Measurements from ENCODE around the gene INTU.
"Not testable (repeated sequence)": the region's sequence is repeated elsewhere in the genome, so short reads cannot be mapped to it uniquely, and the experiment has no call there.

Gene INTU

DNA sequence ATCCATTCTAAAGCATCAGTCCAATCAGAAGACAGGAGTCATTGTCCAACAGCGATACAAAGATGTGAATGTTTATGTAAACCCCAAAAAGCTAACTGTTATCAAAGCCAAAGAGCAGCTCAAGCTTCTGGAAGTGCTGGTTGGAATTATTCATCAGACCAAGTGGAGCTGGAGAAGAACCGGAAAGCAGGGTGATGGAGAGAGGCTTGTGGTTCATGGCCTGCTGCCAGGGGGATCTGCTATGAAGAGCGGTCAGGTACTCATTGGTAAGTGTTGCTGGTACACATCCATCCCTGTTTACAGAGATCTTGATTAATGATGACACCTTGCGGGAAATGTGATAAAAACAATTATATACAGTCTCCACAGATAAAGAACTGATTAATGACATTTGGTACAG is 11.0 kb downstream of the INTU start:
- no peak for DNase-seq (ENCODE audit: low read depth in 2 of 2)

DNA sequence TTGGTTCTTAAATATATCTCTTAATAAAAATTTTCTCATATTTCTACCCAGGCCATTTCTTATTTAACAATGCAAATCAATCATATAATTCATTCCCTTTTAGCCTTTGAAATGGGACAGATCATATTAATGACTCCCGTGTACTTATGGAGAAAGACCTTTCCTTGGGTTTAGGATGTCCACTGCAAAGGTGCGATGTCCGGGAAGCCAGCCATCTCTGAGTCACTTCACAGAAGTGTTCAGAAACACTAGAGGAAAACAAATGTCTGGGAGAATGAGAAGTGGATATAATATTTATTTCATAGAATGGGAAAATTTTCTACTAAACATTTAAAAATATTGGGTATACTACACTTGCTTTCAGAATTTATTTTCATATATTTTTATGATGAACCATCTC is 15.3 kb downstream of the INTU start:
- no peak for DNase-seq (ENCODE audit: low read depth in 2 of 2)

DNA sequence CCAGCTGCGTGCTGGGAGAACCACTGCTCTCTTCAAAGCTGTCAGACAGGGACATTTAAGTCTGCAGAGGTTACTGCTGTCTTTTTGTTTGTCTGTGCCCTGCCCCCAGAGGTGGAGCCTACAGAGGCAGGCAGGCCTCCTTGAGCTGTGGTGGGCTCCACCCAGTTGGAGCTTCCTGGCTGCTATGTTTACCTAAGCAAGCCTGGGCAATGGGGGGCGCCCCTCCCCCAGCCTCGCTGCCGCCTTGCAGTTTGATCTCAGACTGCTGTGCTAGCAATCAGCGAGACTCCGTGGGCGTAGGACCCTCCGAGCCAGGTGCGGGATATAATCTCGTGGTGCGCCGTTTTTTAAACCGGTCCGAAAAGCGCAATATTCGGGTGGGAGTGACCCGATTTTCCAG is 22.8 kb downstream of the INTU start:
- not testable (repeated sequence) for DNase-seq (ENCODE audit: low read depth in 2 of 2)

DNA sequence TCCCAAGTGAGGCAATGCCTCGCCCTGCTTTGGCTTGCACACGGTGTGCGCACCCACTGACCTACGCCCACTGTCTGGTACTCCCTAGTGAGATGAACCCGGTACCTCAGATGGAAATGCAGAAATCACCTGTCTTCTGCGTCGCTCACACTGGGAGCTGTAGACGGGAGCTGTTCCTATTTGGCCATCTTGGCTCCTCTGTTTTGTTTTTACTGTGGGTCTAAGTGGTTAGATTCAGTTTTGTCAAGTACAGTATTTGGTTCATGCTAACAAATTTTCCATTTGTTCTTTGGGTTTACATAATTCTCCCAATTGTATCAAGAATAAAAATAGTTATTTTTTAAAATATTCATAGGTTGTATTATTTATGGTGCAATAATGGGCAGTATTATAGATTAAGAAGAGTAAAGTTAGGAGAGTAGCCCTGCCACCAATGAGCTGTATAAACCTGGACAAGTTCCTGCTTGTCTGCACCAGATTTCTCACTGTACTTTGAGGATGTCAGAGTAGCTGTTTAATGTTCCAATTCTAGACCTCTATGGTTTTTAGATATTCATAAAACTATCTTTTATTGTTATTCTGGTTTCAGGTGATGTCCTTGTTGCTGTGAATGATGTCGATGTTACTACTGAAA is 23.4 kb downstream of the INTU start:
- no peak for DNase-seq (ENCODE audit: low read depth in 2 of 2)

DNA sequence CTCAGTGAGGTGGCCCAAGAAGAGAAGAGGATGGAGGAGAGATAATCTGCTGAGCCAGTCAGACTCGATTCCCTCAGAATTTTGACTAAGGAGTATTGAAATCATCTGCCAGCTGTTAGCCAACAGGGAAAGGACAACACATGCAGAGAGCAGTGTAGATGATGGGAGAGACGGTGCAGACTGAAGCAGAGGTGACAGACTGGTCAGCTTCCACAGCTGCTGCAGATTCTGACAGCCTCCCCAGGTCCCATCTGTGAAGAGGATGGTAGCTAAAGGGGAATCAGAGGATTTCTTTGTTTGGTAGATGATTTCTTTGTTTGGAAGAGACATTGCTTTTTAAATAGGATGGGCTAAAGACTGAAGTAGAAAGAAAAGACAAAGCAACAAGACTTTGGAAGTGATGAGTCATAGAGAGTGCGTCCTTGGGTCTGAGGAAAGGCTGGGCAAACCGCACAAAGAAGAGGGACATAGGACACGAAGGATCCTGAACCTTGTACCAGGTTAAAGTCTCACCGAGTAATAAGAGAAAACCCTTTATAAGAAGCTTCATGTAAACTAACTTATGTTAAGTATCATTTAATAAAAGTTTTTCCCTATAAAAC is 27.6 kb downstream of the INTU start:
- no peak for DNase-seq (ENCODE audit: low read depth in 2 of 2)

DNA sequence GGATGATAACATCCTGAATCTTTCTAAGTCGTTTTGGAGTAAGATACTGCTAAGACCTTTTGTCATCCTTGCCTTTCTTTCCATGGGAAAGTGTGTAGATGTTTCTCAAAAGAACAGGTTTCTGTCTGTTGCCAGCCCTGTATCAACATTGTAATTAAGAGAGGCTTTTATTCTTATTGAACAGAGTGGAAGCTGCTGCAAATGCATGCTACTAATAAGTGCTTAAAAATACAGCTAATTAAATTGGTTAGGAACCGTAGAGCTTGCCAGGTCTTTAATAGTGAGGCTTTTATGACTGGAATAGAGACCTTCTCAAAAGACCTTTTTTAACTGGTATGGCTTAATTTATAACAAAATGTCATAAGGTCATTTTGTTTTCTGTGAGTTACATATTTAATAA is 34.4 kb downstream of the INTU start:
- no peak for DNase-seq (ENCODE audit: low read depth in 2 of 2)

DNA sequence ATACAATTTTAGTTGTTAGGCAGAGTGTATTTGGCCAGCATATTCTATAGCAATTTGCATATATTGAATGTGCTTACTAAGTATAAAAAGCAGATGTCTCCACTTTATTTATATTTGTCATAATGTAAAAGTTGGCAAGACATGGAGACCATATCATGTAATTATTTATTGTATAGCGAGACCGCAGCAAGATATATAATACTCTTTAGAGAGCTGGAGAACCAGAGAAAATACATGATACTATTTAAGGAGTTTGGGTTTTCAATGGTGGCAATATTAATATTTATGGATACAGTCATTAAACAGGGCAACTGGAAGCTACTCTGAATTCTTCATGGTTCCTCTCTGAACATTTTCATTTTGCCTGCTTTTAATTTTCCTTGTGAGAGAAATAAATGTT is 35.0 kb downstream of the INTU start:
- DNase-seq (ENCODE audit: low read depth in 2 of 2) = no peak

DNA sequence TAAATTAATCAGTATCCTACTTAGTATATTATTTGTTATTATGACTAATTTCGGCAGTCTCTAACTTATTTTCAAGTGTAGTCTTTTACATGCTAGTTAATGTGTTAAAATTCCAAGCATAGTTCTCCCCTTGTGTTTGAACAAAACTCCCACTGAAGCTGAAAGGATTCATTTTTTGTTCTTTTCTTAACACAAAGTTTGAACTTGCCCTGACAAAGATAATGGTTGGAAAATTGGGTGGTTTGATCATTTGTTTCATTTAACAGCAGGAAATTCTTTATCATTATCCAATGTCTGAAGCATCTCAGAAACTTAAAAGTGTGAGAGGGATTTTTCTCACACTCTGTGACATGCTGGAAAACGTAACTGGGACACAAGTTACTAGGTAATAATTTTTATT is 36.0 kb downstream of the INTU start:
- no peak for DNase-seq (ENCODE audit: low read depth in 2 of 2)

DNA sequence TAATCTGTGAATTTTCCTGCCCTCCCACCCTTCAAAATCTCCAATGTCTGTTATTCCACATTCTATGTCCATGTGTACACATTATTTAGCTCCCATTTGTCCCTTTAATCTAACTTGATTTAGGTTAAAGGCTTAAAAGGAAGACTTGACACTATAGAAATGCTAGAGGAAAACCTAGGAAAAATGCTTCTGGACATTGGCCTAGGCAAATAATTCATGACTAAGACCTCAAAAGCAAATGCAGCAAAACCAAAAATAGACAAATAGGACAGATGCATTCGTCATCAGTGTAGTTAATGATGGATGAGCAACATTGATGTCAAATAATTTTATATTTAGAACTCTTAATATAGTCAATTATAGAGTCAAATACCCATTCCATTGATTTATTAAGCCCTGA is 36.9 kb downstream of the INTU start:
- no peak for DNase-seq (ENCODE audit: low read depth in 2 of 2)

DNA sequence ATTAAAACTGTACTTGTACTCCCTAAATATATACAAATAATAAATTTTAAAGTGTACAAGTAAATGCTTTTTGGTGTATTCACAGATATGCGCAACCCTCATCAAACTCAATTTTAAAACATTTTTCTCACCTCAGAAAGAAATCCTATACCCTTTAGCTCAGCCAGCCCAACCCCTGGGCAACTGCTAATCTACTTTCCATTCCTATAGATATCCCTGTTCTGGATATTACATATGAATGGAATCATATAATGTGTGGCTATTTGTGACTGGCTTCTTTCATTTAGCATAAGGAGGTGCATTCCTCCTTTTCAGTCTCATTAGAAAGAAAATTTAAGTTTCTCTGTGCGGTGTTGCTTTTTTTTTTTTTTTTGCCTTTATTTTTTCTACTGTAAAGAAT is 39.4 kb downstream of the INTU start:
- no peak for DNase-seq (ENCODE audit: low read depth in 2 of 2)

DNA sequence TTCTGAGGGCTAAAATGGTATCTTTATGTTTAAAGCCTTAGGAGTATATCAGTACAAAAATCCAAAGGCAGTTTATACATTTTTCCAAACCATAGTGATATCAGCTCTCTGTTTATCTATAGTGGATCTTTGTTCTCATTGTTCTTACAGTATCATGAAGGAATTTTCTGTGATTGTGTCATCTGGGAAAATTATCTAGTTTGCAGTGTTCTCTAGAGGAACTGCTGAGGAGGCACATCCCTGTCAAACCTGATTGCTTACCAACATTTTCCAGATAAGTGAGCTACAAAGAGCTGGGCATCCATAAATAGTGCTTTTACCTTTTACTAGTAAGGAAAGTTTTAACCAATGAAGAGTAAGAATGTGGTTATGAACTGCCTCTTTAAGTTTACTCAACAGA is 52.5 kb downstream of the INTU start:
- no peak for DNase-seq (ENCODE audit: low read depth in 2 of 2)

DNA sequence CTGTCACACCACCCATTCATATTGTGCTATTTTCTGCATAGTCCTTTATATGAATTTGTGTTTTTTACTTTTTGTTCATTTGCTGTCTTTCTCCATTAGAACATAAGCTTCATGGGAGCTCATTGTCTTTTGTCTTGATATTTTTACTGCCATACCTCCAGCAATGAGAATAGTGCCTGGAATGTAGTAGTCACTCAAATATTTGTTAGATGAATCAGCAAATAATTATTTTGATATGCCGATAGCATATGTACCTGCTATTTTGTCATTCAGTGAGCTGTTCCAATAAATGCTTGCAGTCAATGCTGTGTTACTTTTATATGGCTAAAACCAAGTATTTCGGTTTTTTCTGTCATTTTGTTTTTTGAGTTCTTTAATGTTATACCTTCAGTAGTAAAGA is 53.9 kb downstream of the INTU start:
- no peak for DNase-seq (ENCODE audit: low read depth in 2 of 2)

DNA sequence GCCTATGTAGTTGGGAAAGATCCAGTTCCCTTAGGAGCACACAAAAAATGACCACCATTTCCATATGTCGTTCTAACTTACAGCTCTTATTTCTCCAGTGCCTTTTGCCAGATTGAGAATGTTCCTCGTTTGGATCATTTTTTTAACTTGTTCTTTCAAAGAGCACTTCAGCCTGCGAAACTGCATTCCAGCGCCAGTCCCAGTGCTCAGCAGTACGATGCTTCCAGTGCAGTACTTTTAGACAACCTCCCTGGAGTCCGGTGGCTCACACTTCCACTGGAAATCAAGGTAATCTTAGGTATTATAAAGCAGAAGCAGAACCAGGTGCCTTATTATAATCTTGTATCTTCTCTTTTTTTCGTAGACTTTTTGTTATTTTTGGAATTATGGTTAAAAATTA is 54.8 kb downstream of the INTU start:
- no peak for DNase-seq (ENCODE audit: low read depth in 2 of 2)

DNA sequence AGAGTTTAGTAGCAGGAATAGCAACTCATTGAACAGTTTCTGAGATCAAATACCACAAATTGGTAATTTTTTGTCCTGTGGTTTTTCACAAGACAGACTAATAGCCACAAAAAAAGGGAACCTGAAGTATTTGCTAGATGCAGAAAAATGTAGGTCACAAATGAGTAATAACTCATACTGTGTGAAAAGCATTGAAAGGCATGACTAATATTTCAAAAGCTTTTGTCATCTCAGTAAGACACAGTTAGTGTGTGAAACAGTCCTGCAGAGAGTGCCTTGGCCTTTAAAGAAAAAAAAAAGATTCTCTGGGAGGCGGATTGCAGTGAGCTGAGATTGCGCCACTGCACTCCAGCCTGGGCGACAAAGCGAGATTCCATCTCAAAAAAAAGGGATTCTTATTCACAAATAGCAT is 66.0 kb downstream of the INTU start:
- DNase-seq (ENCODE audit: low read depth in 2 of 2) = no peak

DNA sequence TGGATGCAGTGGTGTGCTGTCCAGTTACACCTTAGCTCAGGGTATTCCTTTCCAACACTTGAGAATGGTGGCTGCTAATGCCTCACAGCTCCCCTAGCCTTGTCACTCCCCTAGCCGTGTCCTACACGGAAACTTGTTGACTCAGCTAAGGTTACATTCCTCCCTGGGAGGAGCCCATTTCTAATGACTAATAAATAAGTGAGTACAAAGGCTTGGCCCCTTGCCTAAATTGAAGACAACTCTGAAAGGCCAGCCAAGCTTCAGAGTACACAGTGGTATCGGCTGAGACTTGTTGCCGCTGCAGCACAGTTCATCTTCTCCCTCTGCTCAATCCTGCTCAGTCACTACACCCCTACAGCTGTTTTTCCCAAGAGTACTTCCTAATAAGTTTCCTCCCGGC is 76.2 kb downstream of the INTU start:
- no peak for DNase-seq (ENCODE audit: low read depth in 2 of 2)

DNA sequence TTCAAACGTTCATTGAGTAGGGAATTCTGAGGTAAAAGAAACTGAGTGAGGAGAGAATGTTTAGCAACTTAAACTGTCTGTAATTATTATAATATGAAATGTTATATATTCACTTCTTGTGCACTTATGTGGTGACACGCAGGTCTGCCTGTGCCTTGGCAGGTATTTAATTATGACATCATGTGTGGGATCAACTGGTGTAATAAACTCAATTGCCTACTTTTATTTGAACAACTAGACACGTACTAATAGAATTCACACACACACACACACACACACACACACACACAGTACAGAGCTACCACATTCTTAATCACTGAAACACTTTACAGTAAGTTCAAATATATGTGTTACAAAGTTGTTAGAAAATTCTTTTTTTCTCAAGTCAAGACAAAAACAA is 76.7 kb downstream of the INTU start:
- no peak for DNase-seq (ENCODE audit: low read depth in 2 of 2)

DNA sequence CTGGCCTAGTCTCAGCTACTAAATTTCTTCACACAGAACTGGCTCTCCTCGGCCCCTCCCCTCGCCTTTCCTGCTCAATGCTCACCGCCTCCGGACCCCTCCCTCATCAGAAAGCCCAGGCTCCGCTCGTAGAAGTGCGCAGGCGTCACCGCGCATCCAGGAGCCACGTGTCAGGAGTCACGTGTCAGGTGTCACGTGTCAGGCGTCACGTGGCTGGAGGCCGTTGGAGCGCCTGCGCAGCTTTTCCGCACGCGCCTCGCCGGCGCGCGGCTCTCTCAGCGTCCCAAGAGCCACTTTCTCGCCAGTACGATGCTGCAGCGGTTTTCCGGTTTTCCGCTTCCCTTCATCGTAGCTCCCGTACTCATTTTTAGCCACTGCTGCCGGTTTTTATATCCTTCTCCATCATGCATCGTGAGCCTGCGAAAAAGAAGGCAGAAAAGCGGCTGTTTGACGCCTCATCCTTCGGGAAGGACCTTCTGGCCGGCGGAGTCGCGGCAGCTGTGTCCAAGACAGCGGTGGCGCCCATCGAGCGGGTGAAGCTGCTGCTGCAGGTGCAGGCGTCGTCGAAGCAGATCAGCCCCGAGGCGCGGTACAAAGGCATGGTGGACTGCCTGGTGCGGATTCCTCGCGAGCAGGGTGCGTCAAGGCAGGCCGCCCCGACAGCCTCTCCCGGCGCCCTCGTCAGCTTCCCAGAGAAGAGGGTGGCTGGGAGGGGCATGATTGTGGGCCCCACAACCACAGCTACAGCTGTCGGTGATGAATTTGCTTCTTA is 97.6 kb downstream of the INTU start, which contains the start of gene SLC25A31:
Gene SLC25A31, plus strand, starts transcription at position 259 of the 772 bp plus-strand sequence. Its CDS starts 146 bp downstream, at position 405.
- no peak for DNase-seq (ENCODE audit: low read depth in 2 of 2)

DNA sequence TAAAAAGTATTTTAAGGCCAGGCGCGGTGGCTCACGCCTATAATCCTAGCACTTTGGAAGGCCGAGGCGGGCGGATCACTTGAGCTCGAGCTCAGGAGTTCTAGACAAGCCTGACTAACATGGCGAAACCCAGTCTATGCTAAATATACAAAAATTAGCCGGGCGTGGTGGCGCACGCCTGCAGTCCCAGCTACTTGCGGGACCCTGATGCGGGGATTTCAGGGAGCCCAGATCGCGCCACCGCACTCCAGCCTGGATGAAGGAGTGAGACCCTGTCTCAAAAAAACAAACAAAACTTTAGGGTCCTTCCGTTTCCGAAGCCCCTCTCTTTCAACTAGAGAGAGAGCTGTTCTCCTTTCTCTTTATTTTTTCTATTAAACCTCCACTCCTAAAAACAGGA is 98.6 kb downstream of the INTU start:
- no peak for DNase-seq (ENCODE audit: low read depth in 2 of 2)

DNA sequence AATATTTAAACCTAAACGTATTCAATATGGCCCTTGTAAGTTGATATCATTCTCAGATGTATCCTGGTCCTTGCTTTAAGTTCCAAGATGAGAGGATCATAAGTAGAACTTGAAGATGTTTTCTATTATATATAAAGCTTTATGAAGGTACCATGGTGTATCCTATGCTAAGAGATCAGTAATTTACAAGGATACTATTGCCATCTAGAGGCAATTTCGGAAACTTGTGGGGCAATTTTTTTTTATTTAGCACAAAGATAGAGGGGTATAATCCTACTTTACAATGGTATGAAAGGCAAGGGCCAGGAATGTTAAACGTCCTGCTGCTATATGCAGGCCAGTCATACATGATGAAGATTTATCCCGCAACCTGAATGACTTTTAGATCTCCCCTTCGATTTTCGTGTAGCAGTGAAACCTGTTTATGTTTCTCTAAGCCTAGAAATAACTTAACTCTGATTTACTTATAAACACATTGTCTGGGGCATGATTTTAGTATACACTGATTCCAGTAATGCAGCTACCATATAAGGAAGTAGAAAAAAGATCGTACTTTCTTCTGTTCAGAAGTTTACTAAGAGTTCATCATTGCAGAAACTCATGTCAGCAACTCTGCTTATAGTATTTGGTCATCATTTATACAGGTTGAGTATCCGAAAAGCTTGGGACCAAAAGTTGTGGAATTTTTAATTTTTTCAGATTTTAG is 100.0 kb downstream of the INTU start:
- no peak for DNase-seq (ENCODE audit: low read depth in 2 of 2)

DNA sequence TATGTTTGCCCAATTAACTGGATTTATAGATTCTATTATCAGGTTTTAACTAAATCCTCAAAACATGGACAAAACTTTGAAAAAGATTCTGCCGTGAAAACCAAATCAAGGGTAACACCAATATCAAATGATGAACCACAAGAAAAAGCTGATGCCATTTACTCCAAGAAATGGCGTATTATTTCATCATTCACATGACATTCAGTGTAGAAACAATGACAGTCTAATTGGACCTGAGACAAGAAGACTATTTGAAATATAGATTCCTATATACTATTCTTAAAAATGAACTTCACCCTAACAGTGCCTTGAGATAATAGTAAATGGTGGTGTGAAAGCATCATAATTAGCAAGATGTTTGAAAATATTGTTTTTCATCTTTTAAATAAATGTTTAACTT is 102.2 kb downstream of the INTU start:
- DNase-seq (ENCODE audit: low read depth in 2 of 2) = no peak

DNA sequence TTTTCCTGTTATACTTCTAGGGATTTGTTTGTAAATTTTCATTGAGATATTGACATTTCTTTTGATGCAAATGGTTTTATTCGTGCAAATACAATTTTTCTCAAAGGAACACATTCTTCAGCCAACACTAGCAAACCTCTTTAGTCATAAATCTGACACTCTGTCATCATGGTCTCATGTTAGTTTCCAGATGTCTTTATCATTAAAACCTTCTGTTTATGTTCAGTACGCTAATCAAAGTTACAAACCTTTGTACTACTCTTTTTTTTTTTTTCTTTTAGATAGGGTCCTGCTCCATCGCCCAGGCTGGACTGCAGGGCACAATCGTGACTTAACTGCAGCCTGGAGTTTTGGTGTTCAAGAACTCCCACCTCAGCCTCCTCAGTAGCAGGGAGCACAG is 104.5 kb downstream of the INTU start:
- DNase-seq (ENCODE audit: low read depth in 2 of 2) = no peak

DNA sequence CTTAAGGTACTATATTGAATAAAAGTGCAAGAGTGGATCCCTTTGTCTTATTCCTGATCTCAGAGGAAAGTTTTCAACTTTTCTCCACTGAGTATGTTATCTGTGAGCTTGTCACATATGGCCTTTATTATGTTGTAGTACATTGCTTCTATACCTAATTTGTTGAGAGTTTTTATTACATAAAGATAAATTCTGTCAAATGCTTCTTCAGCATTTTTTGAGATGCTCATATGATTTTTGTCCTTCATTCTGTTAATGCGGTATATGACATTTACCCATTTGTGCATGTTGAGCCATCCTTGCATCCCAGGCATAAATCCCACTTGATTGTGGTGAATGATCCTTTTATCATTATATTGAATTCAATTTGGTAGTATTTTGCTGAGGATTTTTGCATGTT is 108.5 kb downstream of the INTU start:
- no peak for DNase-seq (ENCODE audit: low read depth in 2 of 2)

DNA sequence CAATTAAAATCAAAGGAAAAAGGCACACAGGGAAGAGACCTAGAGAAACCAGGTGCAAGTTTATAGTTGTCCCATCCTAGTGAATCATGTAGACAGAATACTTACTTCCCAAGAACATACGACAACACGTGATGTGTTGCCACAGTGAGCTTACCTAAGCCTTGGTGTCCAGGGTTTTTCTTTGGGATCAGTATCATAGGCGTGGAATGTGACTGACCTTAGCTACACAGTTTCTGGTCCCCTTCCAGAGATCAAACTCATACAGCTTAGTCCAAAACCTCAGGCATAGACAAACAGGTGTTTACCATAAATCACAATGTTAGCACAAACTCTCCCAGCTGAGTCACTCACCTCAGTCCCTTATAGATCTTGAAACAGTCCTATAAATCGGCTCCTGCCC is 115.1 kb downstream of the INTU start:
- no peak for DNase-seq (ENCODE audit: low read depth in 2 of 2)

Data from stimulated activated CD8-positive, alpha-beta memory T cell treated with anti-CD3 and anti-CD28 coated beads, Interleukin-2, amount 100 ng/mL, for 1 hour (primary cell).